Epithelial cell of umbilical artery (primary cell): ENCODE results near the gene C5orf46. TPM values are rescaled to one million over a fixed set of nuclear protein-coding genes. Genes with fewer than 3 reads are reported as not detected.

ENCODE experiments used
- total RNA-seq: library from RNA; depleted of rRNA; stranded (reverse); fragments of >200 nt; gene quantifications from 2 replicates; pipeline ENCODE4 v1.2.3, GENCODE V29; 2014

The C5orf46 gene
- 1.1 TPM in 1 of 2 replicates, not detected in the other for total RNA-seq

GRCh38 chr5:147906326-147907095 lies at the start of gene C5orf46:
Gene C5orf46 (minus strand): TSS chr5:147906538. CDS start chr5:147906501, 37 bp downstream.

DNA sequence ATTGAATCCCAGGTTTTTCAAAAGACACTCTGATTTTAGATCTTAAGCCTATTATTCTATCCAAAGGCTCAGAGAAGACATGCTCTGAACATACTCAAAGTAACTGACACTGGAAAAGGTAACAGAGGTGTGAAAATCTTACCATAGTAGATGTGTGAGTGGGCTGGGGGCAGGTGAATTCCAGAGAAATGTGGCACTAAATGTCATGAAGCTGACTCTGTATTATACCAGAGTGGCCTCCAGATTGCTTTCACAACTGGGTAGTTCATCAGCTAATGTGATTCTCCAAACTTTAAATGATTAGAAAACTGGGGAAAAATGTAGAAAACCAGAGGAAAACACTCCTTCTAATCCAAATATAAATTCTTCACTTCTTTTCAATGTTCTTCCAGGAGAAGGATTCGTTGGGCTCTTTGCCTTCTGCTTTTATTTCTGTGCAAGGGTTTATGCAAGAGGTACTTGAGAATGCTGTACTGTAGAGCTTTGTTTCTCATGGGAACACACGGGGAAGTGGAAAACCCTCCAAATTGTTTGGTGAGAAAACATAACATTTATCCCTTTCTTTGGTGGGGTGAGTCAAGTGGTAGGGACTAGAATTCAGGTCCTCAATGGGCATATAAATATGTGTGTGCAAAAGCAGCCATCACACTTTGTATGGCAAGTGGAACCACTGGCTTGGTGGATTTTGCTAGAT lies 28.1 kb downstream of the C5orf46 start, which contains the start of gene SCGB3A2:
Gene SCGB3A2, plus strand, starts transcription at position 646 of the 694 bp plus-strand sequence. CDS start 93 bp downstream, outside the sequence.

Other genes starting within 250 kb of the C5orf46 start
- gene JAKMIP2, start 123.8 kb downstream of the C5orf46 start, total RNA-seq, result 1.2 TPM in 1 of 2 replicates, not detected in the other
- gene SPINK1, start 74.9 kb downstream of the C5orf46 start, total RNA-seq, result not detected in 2 replicates
- not detected in 2 replicates for gene SCGB3A2, start 27.8 kb downstream of the C5orf46 start, total RNA-seq
- 1.6 TPM in 1 of 2 replicates, not detected in the other for gene SPINK5, start 157.4 kb upstream of the C5orf46 start, total RNA-seq